ENCODE measurements around the gene TBC1D10A.

The TBC1D10A gene

DNA sequence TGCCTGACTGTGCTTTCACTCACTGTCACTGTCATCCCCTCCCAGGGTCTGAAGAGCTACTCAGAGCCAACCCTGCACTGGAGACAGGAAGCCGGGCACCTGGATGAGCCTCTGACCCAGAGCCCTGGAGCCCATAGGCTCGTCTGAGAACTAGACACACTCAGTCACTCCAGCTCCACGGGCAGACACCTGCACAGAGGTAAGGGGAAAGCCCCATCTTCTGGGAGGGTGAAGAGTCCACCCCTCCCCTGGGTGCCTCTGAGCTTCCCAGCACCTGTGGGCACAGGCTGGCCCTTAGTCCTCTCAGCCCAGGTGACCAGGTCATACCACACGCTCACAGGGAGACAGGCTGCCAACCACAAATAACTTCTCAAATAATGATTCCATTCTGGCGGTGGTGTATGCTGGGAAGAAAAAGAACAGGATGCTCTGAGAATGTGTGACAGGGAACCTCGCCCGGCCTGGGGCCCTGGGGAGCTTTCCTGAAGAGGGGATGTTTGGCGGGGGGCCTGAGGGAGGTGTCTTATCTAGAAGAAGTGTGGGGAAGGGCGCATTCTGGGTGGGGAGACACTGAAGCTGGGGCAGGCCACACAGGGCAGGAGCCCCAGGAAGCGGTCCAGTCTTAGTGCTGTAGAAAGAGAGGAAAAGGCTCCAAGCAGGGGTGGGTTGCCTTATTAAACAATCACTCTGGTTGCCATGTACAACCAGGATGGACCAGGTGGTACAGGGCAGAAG, 35.3 kb upstream of the TBC1D10A start:
- Histone ChIP-seq H3K4me1 (ENCODE audit: control insufficient read depth, insufficient read depth, low read length, unreplicated experiment) (no peaks in the 10 kb centered on the region), H2AFZ (ENCODE audit: low read length, unreplicated experiment) (no peak overlapping the region), H3K4me3 (ENCODE audit: low read depth, low read length) (no peak overlapping the region), H3K27ac (ENCODE audit: low read depth, low read length) (no peak overlapping the region), H3K79me2 (ENCODE audit: control insufficient read depth, insufficient read depth, low read length, unreplicated experiment) (no peaks in the 10 kb centered on the region), H3K36me3 (ENCODE audit: insufficient read depth, low read length) (no peaks in the 10 kb centered on the region), H3K27me3 (ENCODE audit: insufficient read depth, low read length) (no peaks in the 10 kb centered on the region)

DNA sequence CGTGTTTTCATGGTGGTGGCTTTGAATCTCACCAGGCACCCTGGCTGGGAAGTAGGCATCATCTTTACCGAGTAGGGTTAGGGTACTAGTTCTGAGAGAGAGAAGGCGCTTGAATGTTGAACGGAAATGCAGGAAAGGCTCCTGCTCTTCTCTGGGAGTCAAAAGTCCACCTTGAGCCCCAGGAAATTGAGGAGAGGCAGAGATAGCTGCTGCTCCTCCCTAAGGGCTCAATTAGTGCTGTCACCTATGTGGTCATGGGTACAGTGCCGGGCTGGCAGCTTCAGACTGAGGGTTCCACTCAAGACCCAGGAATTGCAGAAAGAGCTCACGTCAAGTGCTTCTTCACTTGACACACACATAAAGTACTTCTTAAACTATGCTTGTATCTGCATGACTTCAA, 31.8 kb upstream of the TBC1D10A start:
- Histone ChIP-seq H3K4me1 (ENCODE audit: control insufficient read depth, insufficient read depth, low read length, unreplicated experiment) (peaks cover 6% of the 10 kb centered on the region), H2AFZ (ENCODE audit: low read length, unreplicated experiment) (no peak overlapping the region), H3K4me3 (ENCODE audit: low read depth, low read length) (no peak overlapping the region), H3K36me3 (ENCODE audit: insufficient read depth, low read length) (no peaks in the 10 kb centered on the region), H3K79me2 (ENCODE audit: control insufficient read depth, insufficient read depth, low read length, unreplicated experiment) (peaks cover 28% of the 10 kb centered on the region), H3K27ac (ENCODE audit: low read depth, low read length) (no peak overlapping the region), H3K27me3 (ENCODE audit: insufficient read depth, low read length) (no peaks in the 10 kb centered on the region)

DNA sequence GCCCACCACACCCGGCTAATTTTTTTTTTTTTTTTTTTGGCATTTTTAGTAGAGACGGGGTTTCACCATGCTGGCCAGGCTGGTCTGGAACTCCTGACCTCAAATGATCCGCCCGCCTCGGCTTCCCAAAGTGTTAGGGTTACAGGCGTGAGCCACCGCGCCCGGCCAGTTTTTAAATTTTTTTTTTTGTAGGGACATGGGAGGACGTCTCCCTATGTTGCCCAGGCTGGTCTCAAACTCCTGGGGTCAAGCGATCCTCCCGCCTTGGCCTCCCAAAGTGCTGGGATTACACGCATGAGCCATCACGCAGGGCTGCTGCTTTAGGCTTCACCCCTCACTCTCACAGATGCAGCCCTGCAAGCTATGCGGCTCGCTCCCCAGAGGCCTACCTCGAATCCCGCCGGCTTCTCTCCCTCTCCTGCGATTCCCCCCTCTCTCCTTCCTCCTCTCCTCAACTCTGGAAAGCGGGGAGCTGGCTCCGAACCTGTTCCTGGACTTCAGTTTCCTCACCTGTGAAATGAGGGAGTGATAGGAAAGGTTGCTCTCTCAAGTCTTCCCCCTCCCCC, 31.0 kb upstream of the TBC1D10A start:
- no peaks in the 10 kb centered on the region for H3K27me3 ChIP-seq (ENCODE audit: insufficient read depth, low read length)
- H3K79me2 ChIP-seq (ENCODE audit: control insufficient read depth, insufficient read depth, low read length, unreplicated experiment): peaks cover 34% of the 10 kb centered on the region
- no peak overlapping the region for H3K27ac ChIP-seq (ENCODE audit: low read depth, low read length)
- peaks cover 6% of the 10 kb centered on the region for H3K4me1 ChIP-seq (ENCODE audit: control insufficient read depth, insufficient read depth, low read length, unreplicated experiment)
- no peaks in the 10 kb centered on the region for H3K36me3 ChIP-seq (ENCODE audit: insufficient read depth, low read length)
- H3K4me3 ChIP-seq (ENCODE audit: low read depth, low read length): peak overlapping the region; percentile 90
- H2AFZ ChIP-seq (ENCODE audit: low read length, unreplicated experiment): no peak overlapping the region

DNA sequence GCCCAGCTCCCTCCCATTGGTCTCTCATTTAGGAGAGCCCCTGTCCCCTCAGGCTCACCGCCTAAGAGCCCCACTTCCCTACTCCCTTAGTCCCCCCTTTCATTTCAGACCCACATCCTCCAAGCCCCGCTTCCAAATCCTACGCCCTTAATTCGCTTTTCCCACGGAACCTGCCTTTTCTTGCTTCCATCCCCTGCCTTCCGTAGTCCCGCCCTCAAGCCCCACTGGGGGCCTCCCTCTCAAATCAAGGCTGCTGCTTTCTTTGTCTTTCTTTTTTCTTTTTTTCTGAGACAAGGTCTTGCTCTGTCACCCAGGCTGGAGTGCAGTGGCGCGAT, 30.5 kb upstream of the TBC1D10A start:
- Histone ChIP-seq H3K4me1 (ENCODE audit: control insufficient read depth, insufficient read depth, low read length, unreplicated experiment) (peaks cover 6% of the 10 kb centered on the region), H3K36me3 (ENCODE audit: insufficient read depth, low read length) (no peaks in the 10 kb centered on the region), H2AFZ (ENCODE audit: low read length, unreplicated experiment) (peak overlapping the region; percentile 85), H3K4me3 (ENCODE audit: low read depth, low read length) (peak overlapping the region; percentile 90), H3K27me3 (ENCODE audit: insufficient read depth, low read length) (no peaks in the 10 kb centered on the region), H3K27ac (ENCODE audit: low read depth, low read length) (peak overlapping the region; percentile 79; the same call in 1 of the 2 replicates), H3K79me2 (ENCODE audit: control insufficient read depth, insufficient read depth, low read length, unreplicated experiment) (peaks cover 38% of the 10 kb centered on the region)

GRCh38 chr22:30356449-30357235, 29.9 kb upstream of the TBC1D10A start, which contains the start of the genes CCDC157 and SF3A1:
Gene CCDC157 (plus strand): TSS chr22:30357007. CDS start chr22:30366001, 8,994 bp downstream.
Gene SF3A1 (minus strand): TSS chr22:30356894. CDS start chr22:30356792, 102 bp downstream.
- peak within 1 kb of the TSS; percentile 85 for H2AFZ ChIP-seq (ENCODE audit: low read length, unreplicated experiment)
- H3K36me3 ChIP-seq (ENCODE audit: insufficient read depth, low read length): no peaks in the 10 kb centered on the region
- H3K79me2 ChIP-seq (ENCODE audit: control insufficient read depth, insufficient read depth, low read length, unreplicated experiment): peaks cover 41% of the 10 kb centered on the region
- peak within 1 kb of the TSS; percentile 79 for H3K27ac ChIP-seq (ENCODE audit: low read depth, low read length)
- H3K27me3 ChIP-seq (ENCODE audit: insufficient read depth, low read length): no peaks in the 10 kb centered on the region
- peaks cover 6% of the 10 kb centered on the region for H3K4me1 ChIP-seq (ENCODE audit: control insufficient read depth, insufficient read depth, low read length, unreplicated experiment)
- peak within 1 kb of the TSS; percentile 90 for H3K4me3 ChIP-seq (ENCODE audit: low read depth, low read length)

DNA sequence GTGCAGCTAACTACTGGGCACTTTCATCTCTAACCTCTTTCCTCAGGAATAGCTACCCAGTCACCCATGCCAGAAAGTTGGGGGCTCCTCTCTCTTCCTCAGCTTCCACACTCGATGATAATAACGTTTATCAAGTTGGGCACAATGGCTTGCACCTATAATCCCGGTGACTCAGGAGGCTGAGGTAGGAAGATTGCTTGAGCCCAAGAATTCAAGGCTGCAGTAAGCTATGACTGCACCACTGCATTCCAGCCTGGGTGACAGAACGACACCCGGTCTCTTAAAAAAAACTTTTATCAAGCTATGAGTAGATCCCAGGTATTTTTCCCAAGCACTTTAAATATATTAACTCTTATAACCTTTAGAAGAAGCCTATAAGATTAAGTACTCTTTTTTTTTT, 27.9 kb upstream of the TBC1D10A start:
- H3K27ac ChIP-seq (ENCODE audit: low read depth, low read length): no peak overlapping the region
- peaks cover 6% of the 10 kb centered on the region for H3K4me1 ChIP-seq (ENCODE audit: control insufficient read depth, insufficient read depth, low read length, unreplicated experiment)
- peaks cover 44% of the 10 kb centered on the region for H3K79me2 ChIP-seq (ENCODE audit: control insufficient read depth, insufficient read depth, low read length, unreplicated experiment)
- H3K4me3 ChIP-seq (ENCODE audit: low read depth, low read length): peak overlapping the region; percentile 90; the same call in 1 of the 2 replicates
- no peak overlapping the region for H2AFZ ChIP-seq (ENCODE audit: low read length, unreplicated experiment)
- no peaks in the 10 kb centered on the region for H3K36me3 ChIP-seq (ENCODE audit: insufficient read depth, low read length)
- no peaks in the 10 kb centered on the region for H3K27me3 ChIP-seq (ENCODE audit: insufficient read depth, low read length)

GRCh38 chr22:30351226-30351625, 24.5 kb upstream of the TBC1D10A start:
- H3K27ac ChIP-seq (ENCODE audit: low read depth, low read length): no peak overlapping the region

DNA sequence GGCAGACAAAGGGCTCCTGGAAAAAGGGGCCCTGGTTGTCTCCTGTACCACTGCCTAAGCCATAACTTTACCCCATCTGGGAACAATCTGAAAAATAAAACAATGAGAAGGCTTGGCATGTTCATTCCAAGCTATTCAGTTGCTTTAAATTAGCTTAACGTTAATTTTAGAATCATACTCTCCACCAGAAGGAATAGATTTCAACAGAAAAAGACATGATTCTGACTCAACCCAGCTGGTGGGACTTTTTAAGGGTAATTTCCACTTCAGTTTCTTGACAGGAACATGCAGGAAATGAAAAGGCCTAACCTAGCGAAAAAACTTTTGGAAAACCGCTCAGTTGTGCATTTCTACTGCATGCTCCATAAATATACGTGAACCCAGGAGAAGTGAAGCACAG, 22.1 kb upstream of the TBC1D10A start:
- no peaks in the 10 kb centered on the region for H3K4me1 ChIP-seq (ENCODE audit: control insufficient read depth, insufficient read depth, low read length, unreplicated experiment)
- 0 out of 2 replicates have a peak, but pooled peaks cover 3% of the 10 kb centered on the region for H3K36me3 ChIP-seq (ENCODE audit: insufficient read depth, low read length)
- H3K27ac ChIP-seq (ENCODE audit: low read depth, low read length): no peak overlapping the region
- no peaks in the 10 kb centered on the region for H3K27me3 ChIP-seq (ENCODE audit: insufficient read depth, low read length)
- peaks cover 30% of the 10 kb centered on the region for H3K79me2 ChIP-seq (ENCODE audit: control insufficient read depth, insufficient read depth, low read length, unreplicated experiment)
- H2AFZ ChIP-seq (ENCODE audit: low read length, unreplicated experiment): no peak overlapping the region
- H3K4me3 ChIP-seq (ENCODE audit: low read depth, low read length): no peak overlapping the region

More at GRCh38 chr22:30351226-30351625, 24.5 kb upstream of the TBC1D10A start:
- no peak overlapping the region for H3K4me3 ChIP-seq (ENCODE audit: low read depth, low read length)
- H2AFZ ChIP-seq (ENCODE audit: low read length, unreplicated experiment): no peak overlapping the region
- peaks cover 6% of the 10 kb centered on the region for H3K4me1 ChIP-seq (ENCODE audit: control insufficient read depth, insufficient read depth, low read length, unreplicated experiment)
- no peaks in the 10 kb centered on the region for H3K36me3 ChIP-seq (ENCODE audit: insufficient read depth, low read length)
- H3K79me2 ChIP-seq (ENCODE audit: control insufficient read depth, insufficient read depth, low read length, unreplicated experiment): peaks cover 54% of the 10 kb centered on the region
- H3K27me3 ChIP-seq (ENCODE audit: insufficient read depth, low read length): no peaks in the 10 kb centered on the region

DNA sequence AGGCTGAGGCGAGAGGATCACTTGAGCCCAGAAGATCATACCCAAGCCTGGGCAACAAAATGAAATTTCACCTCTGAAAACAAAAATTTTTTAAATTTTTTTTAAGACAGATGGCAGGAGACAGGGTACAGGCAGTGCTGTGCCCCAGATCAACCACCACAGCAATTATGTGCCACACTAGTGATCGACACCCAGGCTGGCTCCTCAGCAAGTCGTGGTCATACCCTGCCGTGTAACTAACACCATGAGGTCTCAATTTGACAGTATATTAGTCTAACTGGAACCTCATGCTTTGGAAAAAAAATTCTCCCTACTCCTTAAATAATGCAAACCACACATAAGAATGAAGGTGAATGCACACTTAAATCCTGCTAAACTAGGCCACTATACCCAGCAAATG, 21.7 kb upstream of the TBC1D10A start:
- H3K79me2 ChIP-seq (ENCODE audit: control insufficient read depth, insufficient read depth, low read length, unreplicated experiment): peaks cover 26% of the 10 kb centered on the region
- H3K36me3 ChIP-seq (ENCODE audit: insufficient read depth, low read length): 0 out of 2 replicates have a peak, but pooled peaks cover 7% of the 10 kb centered on the region
- no peaks in the 10 kb centered on the region for H3K4me1 ChIP-seq (ENCODE audit: control insufficient read depth, insufficient read depth, low read length, unreplicated experiment)
- no peaks in the 10 kb centered on the region for H3K27me3 ChIP-seq (ENCODE audit: insufficient read depth, low read length)
- H3K27ac ChIP-seq (ENCODE audit: low read depth, low read length): no peak overlapping the region
- H2AFZ ChIP-seq (ENCODE audit: low read length, unreplicated experiment): no peak overlapping the region
- no peak overlapping the region for H3K4me3 ChIP-seq (ENCODE audit: low read depth, low read length)

DNA sequence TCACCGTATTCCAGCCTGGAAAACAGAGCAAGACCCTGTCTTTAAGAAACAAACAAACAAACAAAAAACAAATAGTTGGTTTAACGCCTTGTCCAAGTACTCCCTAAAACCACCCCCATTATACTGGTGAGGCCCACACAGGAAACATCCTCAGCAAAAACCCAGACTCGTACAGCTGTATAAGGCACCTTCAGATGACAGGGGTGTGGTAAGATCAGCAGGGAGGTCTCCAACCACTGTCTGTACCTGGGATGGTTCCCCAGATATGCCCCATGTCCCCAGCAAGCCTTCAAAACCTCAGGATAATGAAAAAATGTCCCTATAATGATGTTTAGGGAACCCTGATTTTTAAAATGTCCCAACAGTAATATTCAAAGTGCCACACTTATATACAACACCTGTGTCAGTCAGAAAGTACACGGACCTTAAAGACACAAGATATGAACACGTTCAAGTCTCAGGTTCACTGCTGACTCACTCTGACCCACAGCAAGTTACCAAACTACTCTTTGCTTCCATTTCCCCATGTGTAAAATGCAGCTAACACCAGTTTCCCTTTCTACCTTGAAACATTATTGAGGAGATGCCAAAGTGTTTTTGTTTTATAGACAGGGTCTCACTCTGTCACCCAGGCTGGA, 20.6 kb upstream of the TBC1D10A start:
- H3K4me1 ChIP-seq (ENCODE audit: control insufficient read depth, insufficient read depth, low read length, unreplicated experiment): no peaks in the 10 kb centered on the region
- H3K27ac ChIP-seq (ENCODE audit: low read depth, low read length): no peak overlapping the region
- H2AFZ ChIP-seq (ENCODE audit: low read length, unreplicated experiment): no peak overlapping the region
- H3K27me3 ChIP-seq (ENCODE audit: insufficient read depth, low read length): no peaks in the 10 kb centered on the region
- H3K79me2 ChIP-seq (ENCODE audit: control insufficient read depth, insufficient read depth, low read length, unreplicated experiment): peaks cover 19% of the 10 kb centered on the region
- H3K36me3 ChIP-seq (ENCODE audit: insufficient read depth, low read length): 0 out of 2 replicates have a peak, but pooled peaks cover 9% of the 10 kb centered on the region
- H3K4me3 ChIP-seq (ENCODE audit: low read depth, low read length): no peak overlapping the region
